ENCODE results near the gene GPR171.

- TF ChIP-seq CTCF (conservative IDR thresholded peaks at IDR 0.05 in 1 of 2, IDR thresholded peaks at IDR 0.05 in 1 of 2; ENCODE audit: extremely low read depth in 1 of 2, insufficient read depth in 1 of 2, low read depth in 1 of 2, low read length in 2 of 2) (no peak), EZH2 (IDR thresholded peaks at IDR 0.05; ENCODE audit: borderline replicate concordance, low read length) (no peak)
Observed at GRCh38 chr3:151195826-151196225, 7.2 kb downstream of the GPR171 start.
